ENCODE results near the gene FXYD2. TPM values are rescaled to one million over a fixed set of nuclear protein-coding genes. Genes with fewer than 3 reads are reported as not detected.

The FXYD2 gene
- total and polyA plus RNA-seq, 2 of the 13 experiments (the other 11 are each of a cell fraction or from before 2014, with no cell fraction given) = 45.9 to 106 TPM

DNA sequence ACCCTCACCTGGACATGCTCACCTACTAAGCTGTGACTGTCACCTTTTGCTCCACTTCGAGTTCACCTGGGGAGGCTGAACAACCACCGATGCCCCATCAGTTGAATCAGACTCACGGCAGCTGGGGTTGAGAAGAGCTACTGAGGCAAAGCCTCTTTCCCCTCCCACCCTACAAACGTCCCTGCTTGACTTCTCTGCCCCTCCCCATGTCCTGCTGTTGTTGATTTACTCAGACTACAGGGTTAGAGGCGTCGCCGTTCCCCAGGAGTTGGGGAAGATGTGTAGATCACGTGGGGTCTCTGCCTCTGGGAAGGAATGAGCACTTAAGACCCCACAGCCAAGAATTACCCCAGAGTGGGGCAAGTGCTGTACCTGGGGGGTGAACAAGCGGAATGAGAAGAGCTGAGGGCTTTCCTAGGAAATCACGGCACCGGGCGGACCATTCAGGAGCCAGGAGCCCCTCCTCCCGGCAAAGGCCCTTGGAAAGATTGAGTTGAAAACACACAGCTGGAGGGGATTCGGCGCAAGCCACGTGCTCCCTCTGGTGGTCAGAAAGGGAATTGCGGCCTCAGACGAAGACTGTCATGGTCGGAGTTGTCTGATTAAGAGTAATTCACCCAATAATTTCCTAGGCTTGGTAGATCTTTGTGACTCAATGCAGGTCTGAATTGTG lies 7.0 kb downstream of the FXYD2 start (continued):
- TF ChIP-seq, protein P1, sequence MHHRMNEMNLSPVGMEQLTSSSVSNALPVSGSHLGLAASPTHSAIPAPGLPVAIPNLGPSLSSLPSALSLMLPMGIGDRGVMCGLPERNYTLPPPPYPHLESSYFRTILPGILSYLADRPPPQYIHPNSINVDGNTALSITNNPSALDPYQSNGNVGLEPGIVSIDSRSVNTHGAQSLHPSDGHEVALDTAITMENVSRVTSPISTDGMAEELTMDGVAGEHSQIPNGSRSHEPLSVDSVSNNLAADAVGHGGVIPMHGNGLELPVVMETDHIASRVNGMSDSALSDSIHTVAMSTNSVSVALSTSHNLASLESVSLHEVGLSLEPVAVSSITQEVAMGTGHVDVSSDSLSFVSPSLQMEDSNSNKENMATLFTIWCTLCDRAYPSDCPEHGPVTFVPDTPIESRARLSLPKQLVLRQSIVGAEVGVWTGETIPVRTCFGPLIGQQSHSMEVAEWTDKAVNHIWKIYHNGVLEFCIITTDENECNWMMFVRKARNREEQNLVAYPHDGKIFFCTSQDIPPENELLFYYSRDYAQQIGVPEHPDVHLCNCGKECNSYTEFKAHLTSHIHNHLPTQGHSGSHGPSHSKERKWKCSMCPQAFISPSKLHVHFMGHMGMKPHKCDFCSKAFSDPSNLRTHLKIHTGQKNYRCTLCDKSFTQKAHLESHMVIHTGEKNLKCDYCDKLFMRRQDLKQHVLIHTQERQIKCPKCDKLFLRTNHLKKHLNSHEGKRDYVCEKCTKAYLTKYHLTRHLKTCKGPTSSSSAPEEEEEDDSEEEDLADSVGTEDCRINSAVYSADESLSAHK (CRISPR knock-in tag; IDR thresholded peaks at IDR 0.05; ENCODE audit: borderline replicate concordance) = no peak
- TF ChIP-seq SNAI1 (CRISPR knock-in tag; IDR thresholded peaks at IDR 0.05; ENCODE audit: borderline replicate concordance) = no peak
- TF ChIP-seq RELA (CRISPR knock-in tag; IDR thresholded peaks at IDR 0.05) = no peak
- TF ChIP-seq, protein P2, sequence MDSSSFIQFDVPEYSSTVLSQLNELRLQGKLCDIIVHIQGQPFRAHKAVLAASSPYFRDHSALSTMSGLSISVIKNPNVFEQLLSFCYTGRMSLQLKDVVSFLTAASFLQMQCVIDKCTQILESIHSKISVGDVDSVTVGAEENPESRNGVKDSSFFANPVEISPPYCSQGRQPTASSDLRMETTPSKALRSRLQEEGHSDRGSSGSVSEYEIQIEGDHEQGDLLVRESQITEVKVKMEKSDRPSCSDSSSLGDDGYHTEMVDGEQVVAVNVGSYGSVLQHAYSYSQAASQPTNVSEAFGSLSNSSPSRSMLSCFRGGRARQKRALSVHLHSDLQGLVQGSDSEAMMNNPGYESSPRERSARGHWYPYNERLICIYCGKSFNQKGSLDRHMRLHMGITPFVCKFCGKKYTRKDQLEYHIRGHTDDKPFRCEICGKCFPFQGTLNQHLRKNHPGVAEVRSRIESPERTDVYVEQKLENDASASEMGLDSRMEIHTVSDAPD (CRISPR knock-in tag; IDR thresholded peaks at IDR 0.05) = no peak
- TF ChIP-seq, protein P3, sequence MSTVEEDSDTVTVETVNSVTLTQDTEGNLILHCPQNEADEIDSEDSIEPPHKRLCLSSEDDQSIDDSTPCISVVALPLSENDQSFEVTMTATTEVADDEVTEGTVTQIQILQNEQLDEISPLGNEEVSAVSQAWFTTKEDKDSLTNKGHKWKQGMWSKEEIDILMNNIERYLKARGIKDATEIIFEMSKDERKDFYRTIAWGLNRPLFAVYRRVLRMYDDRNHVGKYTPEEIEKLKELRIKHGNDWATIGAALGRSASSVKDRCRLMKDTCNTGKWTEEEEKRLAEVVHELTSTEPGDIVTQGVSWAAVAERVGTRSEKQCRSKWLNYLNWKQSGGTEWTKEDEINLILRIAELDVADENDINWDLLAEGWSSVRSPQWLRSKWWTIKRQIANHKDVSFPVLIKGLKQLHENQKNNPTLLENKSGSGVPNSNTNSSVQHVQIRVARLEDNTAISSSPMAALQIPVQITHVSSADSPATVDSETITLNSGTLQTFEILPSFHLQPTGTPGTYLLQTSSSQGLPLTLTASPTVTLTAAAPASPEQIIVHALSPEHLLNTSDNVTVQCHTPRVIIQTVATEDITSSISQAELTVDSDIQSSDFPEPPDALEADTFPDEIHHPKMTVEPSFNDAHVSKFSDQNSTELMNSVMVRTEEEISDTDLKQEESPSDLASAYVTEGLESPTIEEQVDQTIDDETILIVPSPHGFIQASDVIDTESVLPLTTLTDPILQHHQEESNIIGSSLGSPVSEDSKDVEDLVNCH (CRISPR knock-in tag; IDR thresholded peaks at IDR 0.05) = no peak
- no peak for TF ChIP-seq FOXA3 (CRISPR knock-in tag; IDR thresholded peaks at IDR 0.05)
- no peak for TF ChIP-seq JARID2 (CRISPR knock-in tag; IDR thresholded peaks at IDR 0.05; ENCODE audit: insufficient replicate concordance)
- TF ChIP-seq MAZ (IDR thresholded peaks at IDR 0.05; ENCODE audit: borderline replicate concordance, low read depth, low read length) = peak; percentile 34; the same call in 1 of the 2 replicates
- no peak for TF ChIP-seq MAZ (CRISPR knock-in tag; IDR thresholded peaks at IDR 0.05; ENCODE audit: low read depth)
- no peak for TF ChIP-seq ZNF337 (CRISPR knock-in tag; IDR thresholded peaks at IDR 0.05; ENCODE audit: borderline replicate concordance, low read depth)
- no peak for TF ChIP-seq ZNF790 (CRISPR knock-in tag; IDR thresholded peaks at IDR 0.05; ENCODE audit: borderline replicate concordance)
- TF ChIP-seq CAMTA2 (CRISPR knock-in tag; IDR thresholded peaks at IDR 0.05; ENCODE audit: borderline replicate concordance) = no peak
- TF ChIP-seq, protein P4, sequence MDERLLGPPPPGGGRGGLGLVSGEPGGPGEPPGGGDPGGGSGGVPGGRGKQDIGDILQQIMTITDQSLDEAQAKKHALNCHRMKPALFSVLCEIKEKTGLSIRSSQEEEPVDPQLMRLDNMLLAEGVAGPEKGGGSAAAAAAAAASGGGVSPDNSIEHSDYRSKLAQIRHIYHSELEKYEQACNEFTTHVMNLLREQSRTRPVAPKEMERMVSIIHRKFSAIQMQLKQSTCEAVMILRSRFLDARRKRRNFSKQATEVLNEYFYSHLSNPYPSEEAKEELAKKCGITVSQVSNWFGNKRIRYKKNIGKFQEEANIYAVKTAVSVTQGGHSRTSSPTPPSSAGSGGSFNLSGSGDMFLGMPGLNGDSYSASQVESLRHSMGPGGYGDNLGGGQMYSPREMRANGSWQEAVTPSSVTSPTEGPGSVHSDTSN (CRISPR knock-in tag; IDR thresholded peaks at IDR 0.05) = no peak
- TF ChIP-seq, protein P5, sequence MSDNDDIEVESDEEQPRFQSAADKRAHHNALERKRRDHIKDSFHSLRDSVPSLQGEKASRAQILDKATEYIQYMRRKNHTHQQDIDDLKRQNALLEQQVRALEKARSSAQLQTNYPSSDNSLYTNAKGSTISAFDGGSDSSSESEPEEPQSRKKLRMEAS (IDR thresholded peaks at IDR 0.05) = no peak
- TF ChIP-seq PHF21A (CRISPR knock-in tag; IDR thresholded peaks at IDR 0.05) = peak; percentile 40; the same call in 1 of the 2 replicates
- no peak for TF ChIP-seq ZNF549 (CRISPR knock-in tag; IDR thresholded peaks at IDR 0.05)
- TF ChIP-seq KLF9 (CRISPR knock-in tag; IDR thresholded peaks at IDR 0.05; ENCODE audit: low read depth) = no peak
- TF ChIP-seq GABPA (IDR thresholded peaks at IDR 0.05; ENCODE audit: low read depth, low read length) = no peak
- no peak for TF ChIP-seq GABPA (CRISPR knock-in tag; IDR thresholded peaks at IDR 0.05; ENCODE audit: low read depth)
- TF ChIP-seq CHD2 (IDR thresholded peaks at IDR 0.05; ENCODE audit: low read depth, low read length) = no peak
- no peak for TF ChIP-seq ZNF773 (CRISPR knock-in tag; IDR thresholded peaks at IDR 0.05; ENCODE audit: borderline replicate concordance)
- TF ChIP-seq ZNF383 (CRISPR knock-in tag; IDR thresholded peaks at IDR 0.05; ENCODE audit: borderline replicate concordance) = no peak
- TF ChIP-seq HNRNPLL (IDR thresholded peaks at IDR 0.05; ENCODE audit: low read depth, low read length, poor library complexity, severe bottlenecking) = no peak
- TF ChIP-seq SPEN (CRISPR knock-in tag; IDR thresholded peaks at IDR 0.05; ENCODE audit: low read depth) = no peak

All from HepG2 (cell line).